Peyer's patch (tissue), 4 donors: ENCODE results near the gene MYEOV. TPM values are rescaled to one million over a fixed set of nuclear protein-coding genes. Genes with fewer than 3 reads are reported as not detected.

Experiments
- DNase-seq, 3 donors: peaks; one replicate each; pipeline ENCODE4 v3.0.0-alpha.2; 2017 to 2019
- H3K27ac ChIP-seq, 4 donors: fragments of 200-600 bp; sonication (generic); one replicate each; pipeline ENCODE4 v1.5.1; 2016 to 2019
- H3K27me3 ChIP-seq, 2 donors: fragments of 200-600 bp; sonication (generic); one replicate each; pipeline ENCODE4 v1.5.1; 2019
- H3K36me3 ChIP-seq, 3 donors: fragments of 200-600 bp; sonication (generic); one replicate each; pipeline ENCODE4 v1.5.1; 2016 to 2019
- H3K4me1 ChIP-seq, 4 donors: fragments of 200-600 bp; sonication (generic); one replicate each; pipeline ENCODE4 v1.5.1; 2016 to 2019
- H3K4me3 ChIP-seq, 4 donors: fragments of 200-600 bp; sonication (generic); 1 replicate in 3 of 4; 2 replicates in 1 of 4; pipeline ENCODE4 v1.5.1; 2016 to 2019; ENCODE audit warnings: mild to moderate bottlenecking in 1 of 4
- H3K9me3 ChIP-seq, 4 donors: fragments of 200-600 bp; sonication (generic); one replicate each; pipeline ENCODE4 v1.5.1; 2016 to 2019; ENCODE audit warnings: mild to moderate bottlenecking in 1 of 4
- CTCF ChIP-seq, 6 experiments: fragments of 450-650 bp in 4 of 6; fragments of 200-600 bp in 2 of 6; sonication (generic) in 1 of 6; IDR thresholded peaks; one replicate each; pipeline ENCODE4 v1.5.1; 2017 to 2019; ENCODE audit warnings: antibody characterized with exemption in 6 of 6, mild to moderate bottlenecking in 3 of 6, moderate library complexity in 1 of 6
- POLR2A ChIP-seq, 2 donors: fragments of 450-650 bp; IDR thresholded peaks; one replicate each; pipeline ENCODE4 v1.5.1; 2017; ENCODE audit warnings: antibody characterized with exemption in 2 of 2, mild to moderate bottlenecking in 2 of 2, moderate library complexity in 2 of 2
- total RNA-seq, 4 donors: library from RNA; depleted of rRNA; stranded (reverse); fragments of >200 nt; gene quantifications; one replicate each; pipeline ENCODE4 v1.1.0, GENCODE V29; 2016

MYEOV gene
- total RNA-seq, 4 donors from 2014 or later, result 0.53 TPM; not detected in 3

GRCh38 chr11:69328231-69328630 lies 34.3 kb downstream of the MYEOV start:
- Histone ChIP-seq H3K4me3 (no peak overlapping the region), H3K27me3 (no peaks in the 10 kb centered on the region), H3K4me1 (no peaks in the 10 kb centered on the region), H3K9me3 (no peaks in the 10 kb centered on the region), H3K36me3 (no peaks in the 10 kb centered on the region), H3K27ac (no peak overlapping the region)
- no peak for TF ChIP-seq CTCF (IDR thresholded peaks at IDR 0.05)
- TF ChIP-seq POLR2A (IDR thresholded peaks at IDR 0.05), result no peak
- peak in 1 of 3 donors; percentile 6 for DNase-seq

- no peak for DNase-seq
- Histone ChIP-seq H3K4me1 (no peaks in the 10 kb centered on the region), H3K9me3 (no peaks in the 10 kb centered on the region), H3K27me3 (no peaks in the 10 kb centered on the region), H3K36me3 (no peaks in the 10 kb centered on the region), H3K27ac (no peak overlapping the region), H3K4me3 (no peak overlapping the region)
- TF ChIP-seq CTCF (IDR thresholded peaks at IDR 0.05), result no peak
- TF ChIP-seq POLR2A (IDR thresholded peaks at IDR 0.05), result no peak
Measured at GRCh38 chr11:69329581-69329980, 35.6 kb downstream of the MYEOV start.

GRCh38 chr11:69330330-69330729 lies 36.4 kb downstream of the MYEOV start:
- no peak overlapping the region for H3K4me3 ChIP-seq
- no peaks in the 10 kb centered on the region for H3K4me1 ChIP-seq
- H3K9me3 ChIP-seq, result no peaks in the 10 kb centered on the region
- no peaks in the 10 kb centered on the region for H3K36me3 ChIP-seq
- H3K27ac ChIP-seq, result no peak overlapping the region
- DNase-seq, result no peak
- H3K27me3 ChIP-seq, result no peaks in the 10 kb centered on the region
- no peak for TF ChIP-seq CTCF (IDR thresholded peaks at IDR 0.05)
- TF ChIP-seq POLR2A (IDR thresholded peaks at IDR 0.05), result no peak

GRCh38 chr11:69333149-69333710 lies 39.3 kb downstream of the MYEOV start:
- no peaks in the 10 kb centered on the region for H3K9me3 ChIP-seq
- H3K4me1 ChIP-seq, result peaks cover 0 to 5% (median 0%) of the 10 kb centered on the region in 4 donors
- no peak for TF ChIP-seq CTCF (IDR thresholded peaks at IDR 0.05)
- TF ChIP-seq POLR2A (IDR thresholded peaks at IDR 0.05), result no peak
- no peaks in the 10 kb centered on the region for H3K36me3 ChIP-seq
- no peak for DNase-seq
- no peak overlapping the region for H3K27ac ChIP-seq
- no peak overlapping the region for H3K4me3 ChIP-seq
- no peaks in the 10 kb centered on the region for H3K27me3 ChIP-seq

GRCh38 chr11:69333879-69334278 lies 39.9 kb downstream of the MYEOV start:
- TF ChIP-seq CTCF (IDR thresholded peaks at IDR 0.05) (no peak), POLR2A (IDR thresholded peaks at IDR 0.05) (no peak)
- H3K4me1 ChIP-seq, result peaks cover 0 to 5% (median 0%) of the 10 kb centered on the region in 4 donors
- no peaks in the 10 kb centered on the region for H3K9me3 ChIP-seq
- H3K4me3 ChIP-seq, result no peak overlapping the region
- H3K36me3 ChIP-seq, result no peaks in the 10 kb centered on the region
- no peaks in the 10 kb centered on the region for H3K27me3 ChIP-seq
- no peak overlapping the region for H3K27ac ChIP-seq
- DNase-seq, result no peak
